ENCODE data around the gene KRT13.

DNA sequence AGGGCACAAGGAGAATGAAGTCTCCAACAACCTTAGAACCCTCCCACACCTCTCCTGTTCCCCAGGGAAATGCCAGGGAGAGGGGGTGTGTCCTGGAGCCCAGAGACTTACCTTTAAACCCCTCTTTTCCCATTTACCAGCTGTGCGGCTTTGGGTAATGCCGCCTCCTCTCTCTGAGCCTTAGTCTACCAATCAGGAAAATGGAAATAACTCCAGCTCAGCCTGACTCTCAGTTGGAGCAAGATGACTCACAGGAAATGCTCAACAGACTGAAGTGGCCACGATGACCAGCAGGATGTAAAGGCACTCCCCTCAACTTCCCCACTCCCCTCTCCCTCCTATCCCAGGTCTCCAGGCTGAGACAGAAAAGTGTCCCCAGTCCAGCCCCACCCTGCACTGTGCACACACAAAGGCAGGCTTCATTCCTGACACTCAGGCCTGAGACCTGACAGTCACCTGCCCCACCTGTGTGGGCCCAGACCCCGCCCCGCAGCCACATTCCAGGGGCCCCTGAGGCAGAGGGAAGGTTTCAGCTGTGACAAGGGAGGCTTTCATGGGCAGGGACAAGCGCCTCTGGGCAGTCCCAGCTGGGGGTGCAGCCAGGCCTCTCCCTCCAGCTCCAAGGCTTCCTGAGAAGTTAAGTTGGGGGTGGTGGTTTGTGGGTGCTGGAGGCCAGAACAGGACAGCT is 16.3 kb upstream of the KRT13 start:
- TF ChIP-seq ZFP3 (CRISPR knock-in tag; IDR thresholded peaks at IDR 0.05) (no peak), PPARA (CRISPR knock-in tag; IDR thresholded peaks at IDR 0.05; ENCODE audit: borderline replicate concordance) (no peak), ISL1 (CRISPR knock-in tag; IDR thresholded peaks at IDR 0.05) (no peak), OSR1 (CRISPR knock-in tag; IDR thresholded peaks at IDR 0.05) (no peak), POU6F1 (CRISPR knock-in tag; IDR thresholded peaks at IDR 0.05; ENCODE audit: borderline replicate concordance, low read depth) (no peak)
- TF ChIP-seq, protein P1, sequence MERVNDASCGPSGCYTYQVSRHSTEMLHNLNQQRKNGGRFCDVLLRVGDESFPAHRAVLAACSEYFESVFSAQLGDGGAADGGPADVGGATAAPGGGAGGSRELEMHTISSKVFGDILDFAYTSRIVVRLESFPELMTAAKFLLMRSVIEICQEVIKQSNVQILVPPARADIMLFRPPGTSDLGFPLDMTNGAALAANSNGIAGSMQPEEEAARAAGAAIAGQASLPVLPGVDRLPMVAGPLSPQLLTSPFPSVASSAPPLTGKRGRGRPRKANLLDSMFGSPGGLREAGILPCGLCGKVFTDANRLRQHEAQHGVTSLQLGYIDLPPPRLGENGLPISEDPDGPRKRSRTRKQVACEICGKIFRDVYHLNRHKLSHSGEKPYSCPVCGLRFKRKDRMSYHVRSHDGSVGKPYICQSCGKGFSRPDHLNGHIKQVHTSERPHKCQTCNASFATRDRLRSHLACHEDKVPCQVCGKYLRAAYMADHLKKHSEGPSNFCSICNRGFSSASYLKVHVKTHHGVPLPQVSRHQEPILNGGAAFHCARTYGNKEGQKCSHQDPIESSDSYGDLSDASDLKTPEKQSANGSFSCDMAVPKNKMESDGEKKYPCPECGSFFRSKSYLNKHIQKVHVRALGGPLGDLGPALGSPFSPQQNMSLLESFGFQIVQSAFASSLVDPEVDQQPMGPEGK (CRISPR knock-in tag; IDR thresholded peaks at IDR 0.05; ENCODE audit: borderline replicate concordance): no peak
